NCI-H1930 (cell line): Measurements from ENCODE around the gene RNF167.

Experiments used
- DNase-seq, 2 experiments: peaks; one replicate each; lab custom pipeline; 2025; lab: John Stamatoyannopoulos, UW

Gene RNF167

DNA sequence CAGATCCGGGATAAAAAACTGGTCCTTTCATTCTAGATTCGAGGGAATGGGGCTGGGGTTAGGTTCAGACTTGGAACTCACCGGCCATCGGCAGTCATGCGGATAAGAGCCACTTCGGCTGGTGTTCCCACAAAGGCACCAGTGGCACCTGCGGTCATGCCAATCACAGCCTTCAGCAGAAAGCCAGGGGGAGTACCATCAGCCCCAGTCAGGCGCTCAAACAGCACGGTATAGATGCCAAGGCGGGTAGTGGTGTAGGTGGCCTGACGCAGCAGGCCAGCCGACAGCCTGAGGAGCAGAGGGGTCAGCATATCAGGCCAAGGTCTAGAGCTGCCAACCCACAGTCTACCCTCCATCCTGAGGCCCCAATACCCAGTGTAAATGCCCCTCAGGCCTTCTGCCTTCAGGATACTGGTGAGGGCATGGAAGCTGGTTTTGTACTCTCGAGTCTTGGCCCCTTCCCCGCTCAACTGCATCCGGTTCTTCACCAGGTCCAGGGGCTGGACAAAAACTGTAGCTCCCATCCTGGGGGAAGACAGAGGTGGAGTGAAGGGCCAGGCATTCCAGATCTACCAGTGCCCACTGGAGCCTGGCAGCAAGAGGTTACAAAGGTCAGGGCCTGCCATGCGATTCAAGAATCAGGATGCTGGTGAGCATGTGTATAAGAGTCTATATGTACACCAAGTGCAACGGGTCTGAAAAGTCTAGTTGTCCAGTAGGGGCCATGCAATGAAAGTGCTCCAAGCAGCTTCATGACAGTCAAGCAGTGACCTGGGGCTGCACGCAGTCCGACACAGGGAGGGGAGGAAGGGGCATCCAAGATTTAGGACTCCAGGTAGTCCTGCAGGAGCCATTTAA, 1.2 kb upstream of the RNF167 start:
- no peak for DNase-seq

- DNase-seq = no peak
These were observed 597 bp upstream of the RNF167 start for GRCh38 chr17:4939546-4939795.

GRCh38 chr17:4940555-4941318, 669 bp downstream of the RNF167 start:
- DNase-seq = no peak

- DNase-seq = no peak
These were observed 1.2 kb downstream of the RNF167 start for GRCh38 chr17:4941319-4941610.

GRCh38 chr17:4942760-4943508, 2.9 kb downstream of the RNF167 start:
- DNase-seq = no peak

GRCh38 chr17:4944163-4944553, 4.1 kb downstream of the RNF167 start:
- DNase-seq = no peak

- no peak for DNase-seq
These were observed 4.6 kb downstream of the RNF167 start for GRCh38 chr17:4944554-4945175.

DNA sequence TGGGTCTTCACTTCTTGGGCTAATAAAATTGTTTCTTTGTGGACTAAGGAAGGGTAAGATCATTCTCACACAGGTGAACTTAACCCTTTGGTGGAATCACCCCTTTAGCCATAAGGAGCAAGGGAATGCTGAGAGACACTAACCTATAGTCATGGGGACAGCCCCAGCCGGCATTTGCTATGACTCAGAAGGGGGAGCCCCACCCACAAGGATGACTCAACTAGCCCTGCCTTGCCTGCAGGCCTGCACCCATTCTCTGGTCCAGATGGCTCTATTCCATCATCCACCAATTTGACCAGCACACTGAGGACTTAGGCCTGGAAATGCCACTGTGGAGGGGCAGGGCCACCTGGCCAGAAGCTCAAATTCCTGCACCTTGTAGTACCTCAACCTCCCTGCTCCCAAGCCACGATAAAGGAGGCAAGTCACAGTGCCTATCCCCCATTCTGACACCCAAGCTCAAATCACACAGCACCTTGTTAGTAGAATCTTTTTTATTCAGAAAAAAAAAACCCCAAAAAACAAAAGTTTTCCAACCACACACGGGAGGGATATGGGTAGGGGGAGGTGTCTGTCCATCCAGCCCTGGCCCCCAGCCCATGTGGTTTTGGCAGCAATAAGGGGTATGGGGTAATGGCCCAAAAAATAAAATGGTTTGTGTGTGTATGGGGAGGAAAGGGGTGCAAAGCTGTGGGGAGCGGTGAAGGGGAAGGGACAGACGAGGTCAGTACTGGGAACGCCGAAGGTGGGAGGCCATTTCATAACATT, 5.3 kb downstream of the RNF167 start:
- DNase-seq = no peak

GRCh38 chr17:4945944-4946280, 5.8 kb downstream of the RNF167 start:
- DNase-seq = no peak

GRCh38 chr17:4946312-4946976, 6.4 kb downstream of the RNF167 start:
- no peak for DNase-seq

DNA sequence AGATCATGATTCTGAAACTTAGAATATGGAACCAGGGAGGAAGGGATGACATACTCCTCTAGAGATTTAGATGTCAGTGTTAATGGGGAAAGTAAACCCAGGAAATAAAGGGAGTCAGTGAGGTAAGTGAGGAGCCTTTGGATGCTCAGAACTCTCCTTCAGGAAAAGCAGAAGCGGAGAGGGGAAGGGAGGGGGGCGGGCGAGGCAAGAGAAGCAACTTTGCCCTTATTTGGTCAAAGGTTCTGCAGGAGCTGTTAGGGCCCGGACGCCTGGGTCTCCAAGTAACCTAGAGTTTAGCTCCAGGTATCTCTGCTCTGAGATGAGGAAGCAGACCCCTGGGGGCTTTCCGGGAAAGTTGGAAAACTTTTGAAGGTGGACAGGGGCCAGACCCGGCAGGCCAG, 6.9 kb downstream of the RNF167 start:
- DNase-seq = no peak

GRCh38 chr17:4947411-4948165, 7.5 kb downstream of the RNF167 start:
- peak in 1 of 2 experiments; percentile 38 for DNase-seq

DNA sequence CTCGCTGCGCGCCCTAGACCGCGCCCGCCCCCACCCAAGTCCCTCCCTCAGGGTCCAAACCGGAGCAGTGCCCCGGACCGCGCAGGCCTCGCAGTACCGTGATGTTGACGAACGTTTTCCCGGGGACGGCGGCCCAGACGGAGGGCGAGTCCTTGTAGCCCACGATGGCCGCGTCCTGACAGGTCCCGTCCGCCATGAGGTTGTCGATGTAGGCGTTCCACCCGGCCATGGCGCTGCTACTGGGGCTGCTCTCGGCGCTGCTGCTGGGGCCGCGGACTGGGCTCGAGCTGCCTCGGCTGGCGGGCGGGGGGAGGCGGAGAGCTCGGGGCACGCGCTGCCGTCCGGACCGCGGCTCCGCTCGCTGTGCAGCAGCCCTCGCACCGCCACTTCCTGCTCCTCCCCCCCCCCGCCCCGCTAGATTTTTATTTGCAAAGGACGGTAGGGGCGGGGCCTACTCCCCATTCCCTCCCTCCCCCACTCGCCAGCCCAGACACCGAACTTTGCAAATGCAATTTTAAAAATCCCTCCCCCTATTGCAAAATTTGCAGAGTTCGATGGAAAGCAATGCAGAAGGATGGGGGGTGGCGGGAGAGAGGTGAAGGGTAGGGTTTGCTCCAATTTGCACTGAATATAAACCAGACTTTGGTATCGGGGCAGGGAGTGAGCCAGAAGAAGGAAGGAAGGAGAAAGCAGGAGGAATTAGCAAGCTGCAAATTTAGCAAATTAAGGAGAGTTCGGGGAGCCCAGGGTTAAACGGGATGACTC, 8.3 kb downstream of the RNF167 start, which contains the start of gene PFN1:
Gene PFN1, minus strand, starts transcription at position 365 of the 765 bp plus-strand sequence. Its CDS starts 136 bp downstream, at position 229.
- DNase-seq = peak; percentile 65 to 74

- DNase-seq = peak; percentile 80 to 86
These were observed 8.9 kb downstream of the RNF167 start for GRCh38 chr17:4948931-4949320.

DNA sequence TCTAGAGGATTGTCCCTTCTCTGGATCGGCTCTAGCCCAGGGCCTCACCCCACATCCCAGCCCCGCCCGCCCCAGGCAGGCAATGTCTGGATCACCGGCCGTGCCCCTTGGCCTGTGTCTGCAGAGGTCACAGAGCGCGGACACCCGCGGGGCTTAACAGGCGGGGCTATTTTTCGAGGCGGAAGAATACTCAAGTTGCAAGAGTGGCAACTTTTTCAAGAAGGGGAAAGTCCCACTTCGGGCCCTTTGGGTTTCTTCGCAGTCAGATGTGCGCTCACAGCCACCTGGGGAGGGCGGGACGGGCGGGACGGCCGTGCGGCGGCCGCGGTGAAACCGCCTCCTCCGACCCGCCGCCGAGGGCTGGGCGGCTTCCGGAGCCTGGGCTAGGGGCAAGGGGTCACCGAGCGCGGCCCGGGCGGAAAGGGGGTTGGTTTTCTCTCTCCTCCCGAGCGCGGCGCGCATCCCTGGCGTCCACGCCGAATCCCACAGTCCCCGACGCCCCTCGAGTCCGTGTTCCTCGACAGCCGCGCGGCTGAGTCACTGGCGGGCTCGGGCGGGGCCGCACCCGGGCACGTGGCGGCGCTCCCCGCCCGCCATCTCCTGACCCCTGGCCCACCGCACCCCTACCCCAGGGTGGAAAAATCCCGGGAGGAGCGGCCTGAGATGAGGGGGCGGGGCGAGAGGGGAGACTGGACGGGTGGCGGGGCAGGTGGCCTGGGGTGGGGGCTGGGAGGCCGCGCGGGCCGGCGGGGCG, 9.4 kb downstream of the RNF167 start:
- peak; percentile 32 to 62 for DNase-seq

DNA sequence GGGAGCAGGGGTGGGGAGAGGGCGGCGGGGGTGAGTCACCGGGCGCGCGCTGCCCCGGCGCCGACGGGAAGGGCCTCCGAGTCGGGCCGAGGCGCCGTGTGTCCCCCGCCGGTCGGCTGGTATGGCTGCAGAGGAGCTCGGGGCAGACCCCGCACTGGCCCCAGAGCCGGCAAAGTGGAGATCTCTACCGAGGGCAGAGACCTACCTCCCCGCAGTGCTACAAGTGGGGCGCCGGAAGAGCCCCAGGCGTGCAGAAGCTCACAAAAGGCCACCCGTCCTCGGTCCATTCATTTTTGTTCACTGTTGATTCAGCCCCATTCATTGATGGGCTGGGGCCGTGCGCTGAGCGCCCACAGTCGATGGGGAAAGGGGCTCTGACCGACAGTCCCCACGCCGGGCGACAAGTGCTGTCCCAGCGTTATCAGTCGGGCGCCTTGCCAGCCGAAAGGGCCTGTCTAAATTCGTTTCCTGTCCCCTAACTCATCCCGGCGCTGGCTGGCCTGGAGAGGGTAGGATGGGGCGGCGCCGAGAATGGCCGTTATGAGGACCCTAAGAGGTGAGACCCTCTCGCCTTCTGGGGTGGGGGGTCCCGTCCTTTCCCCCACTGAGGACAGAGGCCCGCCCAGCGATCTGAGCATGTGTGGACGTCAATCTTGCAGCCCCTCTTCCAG, 10.1 kb downstream of the RNF167 start:
- peak in 1 of 2 experiments; percentile 62 for DNase-seq

DNA sequence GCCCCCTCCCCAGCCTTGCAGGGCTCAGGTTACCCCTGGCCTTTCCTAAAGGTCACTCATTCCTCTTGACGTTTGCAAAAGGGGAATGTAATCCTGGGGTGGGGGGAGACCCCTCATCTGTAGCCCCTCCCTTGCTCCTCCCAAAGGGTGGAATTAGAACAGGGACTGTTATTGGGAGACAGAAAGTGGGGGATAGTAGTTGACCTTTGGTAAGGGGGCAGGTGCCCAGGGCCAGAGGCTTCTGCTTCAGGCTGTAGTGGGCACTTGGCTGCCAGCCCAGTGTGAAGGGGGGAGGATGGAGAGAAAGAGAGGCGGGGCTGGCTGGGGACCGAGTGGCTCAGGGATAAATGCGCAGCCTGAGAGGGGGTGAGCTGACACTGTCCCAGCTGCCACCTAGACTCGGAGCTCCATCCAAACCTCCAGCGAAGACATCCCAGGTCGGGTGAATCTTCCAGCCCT, 10.7 kb downstream of the RNF167 start, which contains the start of gene ENO3:
Gene ENO3, plus strand, starts transcription at position 374 of the 459 bp plus-strand sequence. CDS start 711 bp downstream, outside the sequence.
- DNase-seq = no peak

- no peak for DNase-seq
These were observed 11.4 kb downstream of the RNF167 start for GRCh38 chr17:4951486-4951885.
